AG04450 (cell line): Measurements from ENCODE around the gene ACTRT2. TPM values are rescaled to one million over a fixed set of nuclear protein-coding genes. Genes with fewer than 3 reads are reported as not detected.

ENCODE experiments used
- CTCF ChIA-PET: fragments of 300-600, 350-600 bp; formaldehyde crosslinking; extraction: SDS; loops from one replicate; lab custom pipeline; 2022; ENCODE audit warnings: antibody characterized with exemption, inconsistent platforms; lab: Charles Lee
- POLR2A ChIA-PET: fragments of 350-600 bp; formaldehyde crosslinking; extraction: SDS; loops from one replicate; lab custom pipeline; 2021; ENCODE audit warnings: antibody characterized with exemption, inconsistent platforms; lab: Yijun Ruan, JAX
- DNase-seq: peaks from one replicate; pipeline ENCODE4 v3.0.0-alpha.2; 2011; ENCODE audit warnings: low read depth, low spot score
- H3K27ac ChIP-seq: one replicate; pipeline ENCODE4 v1.5.1; 2012; ENCODE audit warnings: low read depth, low read length, control low read depth
- H3K27me3 ChIP-seq: one replicate; pipeline ENCODE4 v1.6.0; 2012; ENCODE audit warnings: low read length; ENCODE audit not compliant: control insufficient read depth, insufficient read depth
- H3K4me3 ChIP-seq: 2 replicates; pipeline ENCODE4 v1.5.1; 2011; ENCODE audit warnings: mild to moderate bottlenecking, low read depth, low read length, control low read depth
- H3K9me3 ChIP-seq: 2 replicates; pipeline ENCODE4 v1.5.1; 2012; ENCODE audit warnings: low read length; ENCODE audit not compliant: control insufficient read depth, insufficient read depth
- polyA plus RNA-seq: library from polyadenylated mRNA; depleted of rRNA; stranded (reverse); fragments of >200 nt; gene quantifications from 2 replicates; pipeline ENCODE4 v1.2.3, GENCODE V29; 2011
- TF ChIP-seq, protein P1 (sequence below): IDR thresholded peaks from 2 replicates; pipeline ENCODE4 v1.5.1; 2011; ENCODE audit warnings: low read depth, low read length, control low read depth, inconsistent platforms

ACTRT2 gene
- polyA plus RNA-seq, 1 experiment, result not detected

DNA sequence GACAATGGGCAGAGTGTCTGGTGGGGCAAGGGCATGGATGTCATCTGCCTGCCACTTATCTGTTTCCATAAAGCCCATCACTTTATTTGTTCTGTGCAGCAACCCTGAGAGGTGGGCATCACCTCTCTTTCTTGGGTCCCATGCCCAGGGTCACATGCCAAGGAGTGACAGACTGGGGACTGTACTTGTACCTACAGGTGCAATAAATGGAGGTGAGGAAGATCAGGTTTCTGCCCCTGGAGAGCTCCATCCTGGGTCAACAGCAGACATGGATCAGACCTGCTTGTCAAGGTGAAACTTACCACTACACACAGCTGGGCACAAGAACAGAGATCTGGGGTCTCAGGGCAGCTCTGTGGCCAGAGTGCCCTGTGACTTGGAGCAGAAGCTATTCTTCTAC lies 29.3 kb downstream of the ACTRT2 start:
- Histone ChIP-seq H3K27ac (no peak overlapping the region), H3K9me3 (peaks cover 14% of the 10 kb centered on the region; the same call in 1 of the 2 replicates), H3K4me3 (no peak overlapping the region), H3K27me3 (no peaks in the 10 kb centered on the region)
- DNase-seq, result no peak
- ChIA-PET CTCF (no interaction called here), POLR2A (no interaction called here)
- TF ChIP-seq, protein P1, sequence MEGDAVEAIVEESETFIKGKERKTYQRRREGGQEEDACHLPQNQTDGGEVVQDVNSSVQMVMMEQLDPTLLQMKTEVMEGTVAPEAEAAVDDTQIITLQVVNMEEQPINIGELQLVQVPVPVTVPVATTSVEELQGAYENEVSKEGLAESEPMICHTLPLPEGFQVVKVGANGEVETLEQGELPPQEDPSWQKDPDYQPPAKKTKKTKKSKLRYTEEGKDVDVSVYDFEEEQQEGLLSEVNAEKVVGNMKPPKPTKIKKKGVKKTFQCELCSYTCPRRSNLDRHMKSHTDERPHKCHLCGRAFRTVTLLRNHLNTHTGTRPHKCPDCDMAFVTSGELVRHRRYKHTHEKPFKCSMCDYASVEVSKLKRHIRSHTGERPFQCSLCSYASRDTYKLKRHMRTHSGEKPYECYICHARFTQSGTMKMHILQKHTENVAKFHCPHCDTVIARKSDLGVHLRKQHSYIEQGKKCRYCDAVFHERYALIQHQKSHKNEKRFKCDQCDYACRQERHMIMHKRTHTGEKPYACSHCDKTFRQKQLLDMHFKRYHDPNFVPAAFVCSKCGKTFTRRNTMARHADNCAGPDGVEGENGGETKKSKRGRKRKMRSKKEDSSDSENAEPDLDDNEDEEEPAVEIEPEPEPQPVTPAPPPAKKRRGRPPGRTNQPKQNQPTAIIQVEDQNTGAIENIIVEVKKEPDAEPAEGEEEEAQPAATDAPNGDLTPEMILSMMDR, result no peak

DNA sequence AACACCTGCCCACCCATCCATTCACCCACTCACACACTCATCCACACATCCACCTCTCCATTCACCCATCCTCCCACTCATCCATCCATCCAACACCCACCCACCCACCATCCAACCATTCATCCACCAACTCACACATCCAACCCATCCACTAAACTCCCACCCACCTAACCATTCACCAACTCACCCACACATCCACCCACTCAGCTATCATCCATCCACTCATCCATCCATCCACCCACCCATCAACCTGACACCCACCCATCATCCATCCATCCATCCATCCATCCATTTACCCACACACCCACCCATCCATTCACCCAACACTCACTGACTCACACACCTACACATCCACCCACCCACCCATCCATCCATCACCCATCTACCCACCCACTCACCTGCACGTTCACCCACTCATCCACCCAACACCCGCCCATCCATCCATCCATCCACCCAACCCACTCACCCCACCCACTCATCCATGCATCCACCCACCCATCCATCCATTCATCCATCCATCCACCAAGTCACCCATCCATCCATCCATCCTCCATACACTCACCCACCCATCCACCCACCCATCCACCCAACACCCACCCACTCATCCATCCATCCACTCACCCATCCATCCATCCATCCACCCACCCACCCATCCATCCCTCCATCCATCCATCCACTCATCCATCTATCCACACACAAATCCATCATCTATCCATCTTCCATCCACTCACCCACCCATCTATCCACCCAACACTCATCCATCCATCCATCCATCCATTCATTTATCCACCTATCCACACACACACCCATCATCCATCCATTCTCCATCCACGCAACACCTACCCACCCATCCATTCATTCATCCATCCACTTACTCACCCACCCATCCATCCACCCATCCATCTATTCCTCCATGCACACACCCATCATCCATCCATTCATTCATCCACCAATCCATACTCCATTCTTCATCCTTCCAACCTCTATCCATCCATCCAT lies 30.3 kb downstream of the ACTRT2 start:
- no peak overlapping the region for H3K4me3 ChIP-seq
- no peaks in the 10 kb centered on the region for H3K27me3 ChIP-seq
- TF ChIP-seq, protein P1, result no peak
- no peak for DNase-seq
- H3K27ac ChIP-seq, result no peak overlapping the region
- ChIA-PET CTCF (interaction anchor here (0.6 kb wide), 1 partner anchor 126 kb away, joined by 3 read pairs; no protein-coding TSS in a partner anchor), POLR2A (no interaction called here)
- H3K9me3 ChIP-seq, result peaks cover 14% of the 10 kb centered on the region; the same call in 1 of the 2 replicates

DNA sequence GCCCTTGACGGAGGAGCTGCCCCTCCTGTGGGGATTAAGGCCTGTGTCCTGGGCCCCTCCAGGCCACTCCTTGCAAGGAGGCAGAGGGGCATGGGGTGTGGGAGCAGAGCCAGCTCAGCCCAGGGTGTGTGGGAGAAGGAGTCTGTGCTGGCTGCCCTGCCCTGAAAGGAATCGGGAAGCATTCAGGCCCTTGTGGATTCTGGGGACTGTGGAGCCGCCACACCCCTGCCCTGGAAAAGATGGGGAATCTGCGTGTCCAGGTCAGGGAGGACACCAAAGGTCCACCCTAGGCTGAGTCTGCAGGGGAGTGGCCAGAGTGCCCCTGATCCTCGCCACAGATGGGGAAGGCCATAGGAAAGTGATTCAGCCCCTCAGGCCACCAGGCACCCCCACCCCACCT lies 31.2 kb downstream of the ACTRT2 start:
- Histone ChIP-seq H3K27ac (no peak overlapping the region), H3K9me3 (peaks cover 14% of the 10 kb centered on the region; the same call in 1 of the 2 replicates), H3K4me3 (no peak overlapping the region), H3K27me3 (no peaks in the 10 kb centered on the region)
- POLR2A ChIA-PET, result no interaction called here
- CTCF ChIA-PET, result no interaction called here
- no peak for DNase-seq
- TF ChIP-seq, protein P1, result no peak

DNA sequence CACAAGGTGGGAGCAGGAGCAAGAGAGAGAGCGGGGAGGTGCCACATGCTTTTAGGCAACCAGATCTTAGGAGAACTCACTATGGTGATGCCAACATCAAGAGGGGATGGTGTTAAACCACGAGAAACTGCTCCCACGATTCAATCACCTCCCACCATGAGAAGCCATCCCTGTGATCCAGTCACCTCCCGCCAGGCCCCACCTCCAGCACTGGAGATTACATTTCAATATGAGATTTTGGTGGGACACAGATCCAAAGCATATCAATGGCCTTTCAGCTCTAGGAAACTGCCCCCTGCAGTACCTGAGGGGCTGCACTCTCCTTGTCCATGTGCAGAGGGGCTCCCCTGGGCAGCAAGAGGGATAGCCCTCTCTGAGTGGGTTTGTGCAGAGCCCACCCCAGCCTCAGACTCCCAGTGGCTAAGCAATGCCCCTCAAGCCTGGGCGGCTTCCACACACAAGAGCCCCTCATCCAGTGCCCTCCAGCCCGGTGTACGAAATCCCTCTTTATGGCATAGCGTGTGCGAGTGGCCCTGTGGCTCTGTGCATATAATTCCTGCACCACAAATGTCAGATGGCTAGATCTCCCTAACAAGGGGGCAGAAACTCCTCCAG lies 32.2 kb downstream of the ACTRT2 start:
- Histone ChIP-seq H3K4me3 (no peak overlapping the region), H3K9me3 (peaks cover 14% of the 10 kb centered on the region; the same call in 1 of the 2 replicates), H3K27ac (no peak overlapping the region), H3K27me3 (no peaks in the 10 kb centered on the region)
- POLR2A ChIA-PET, result no interaction called here
- DNase-seq, result no peak
- TF ChIP-seq, protein P1, result no peak
- CTCF ChIA-PET, result no interaction called here
